Ishikawa (cell line): ENCODE measurements around the gene SH3RF3.

ENCODE experiments used
- CEBPB ChIP-seq: IDR thresholded peaks from 2 replicates; pipeline ENCODE4 v1.6.1; 2012
- CREB1 ChIP-seq: IDR thresholded peaks from 2 replicates; pipeline ENCODE4 v1.6.1; 2012; ENCODE audit warnings: low read depth
- EP300 ChIP-seq: IDR thresholded peaks from 2 replicates; pipeline ENCODE4 v1.6.1; 2012; ENCODE audit warnings: borderline replicate concordance
- MAX ChIP-seq: IDR thresholded peaks from 2 replicates; pipeline ENCODE4 v1.6.1; 2012
- RAD21 ChIP-seq: IDR thresholded peaks from 2 replicates; pipeline ENCODE4 v1.6.1; 2012; ENCODE audit warnings: low read depth
- REST ChIP-seq: IDR thresholded peaks from 2 replicates; pipeline ENCODE4 v1.6.1; 2012; ENCODE audit warnings: low read depth, mild to moderate bottlenecking
- TAF1 ChIP-seq: IDR thresholded peaks from 2 replicates; pipeline ENCODE4 v1.6.1; 2012; ENCODE audit warnings: low read depth, mild to moderate bottlenecking
- TCF12 ChIP-seq: IDR thresholded peaks from 2 replicates; pipeline ENCODE4 v1.6.1; 2012; ENCODE audit warnings: low read depth
- TEAD4 ChIP-seq: IDR thresholded peaks from 2 replicates; pipeline ENCODE4 v1.6.1; 2012
- YY1 ChIP-seq: IDR thresholded peaks from 2 replicates; pipeline ENCODE4 v1.6.1; 2012; ENCODE audit warnings: low read depth
- ZBTB7A ChIP-seq: IDR thresholded peaks from 2 replicates; pipeline ENCODE4 v1.6.1; 2012; ENCODE audit warnings: low read depth

- TF ChIP-seq MAX: no peak
- no peak for TF ChIP-seq TCF12
- no peak for TF ChIP-seq YY1
- no peak for TF ChIP-seq REST
- no peak for TF ChIP-seq TEAD4
- no peak for TF ChIP-seq CREB1
- TF ChIP-seq TAF1: no peak
- no peak for TF ChIP-seq CEBPB
- no peak for TF ChIP-seq ZBTB7A
- TF ChIP-seq RAD21: no peak
- no peak for TF ChIP-seq EP300
These were observed 353.4 kb downstream of the SH3RF3 start for GRCh38 chr2:109482361-109482861.
